ENCODE measurements around the gene P2RX3. TPM values are rescaled to one million over a fixed set of nuclear protein-coding genes. Genes with fewer than 3 reads are reported as not detected.

P2RX3 gene
- total and polyA plus RNA-seq, 10 of the 15 experiments (the other 5 are each of a cell fraction or from before 2014, with no cell fraction given), result 0.05 to 0.12 TPM; not detected in 8

DNA sequence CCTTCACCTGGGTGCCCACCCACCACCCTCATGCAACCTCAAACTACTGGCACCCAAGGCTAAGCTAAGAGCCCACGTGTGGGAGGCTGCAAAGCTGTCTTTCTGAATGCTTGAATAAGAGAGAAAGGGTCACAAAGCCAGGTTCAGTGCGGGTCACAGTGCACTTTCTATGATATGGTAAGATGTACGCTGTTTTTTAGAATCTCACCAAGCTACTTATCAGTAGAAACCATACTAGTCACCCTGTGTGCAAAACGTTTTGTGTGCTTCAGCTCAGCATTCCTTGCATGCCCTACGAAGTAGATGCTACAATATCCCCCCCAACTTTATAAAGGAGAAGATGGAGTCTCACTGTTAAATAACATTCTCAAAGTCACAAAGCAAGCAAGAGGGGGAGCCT lies 14.9 kb downstream of the P2RX3 start (continued):
- TF ChIP-seq PAX5 (IDR thresholded peaks at IDR 0.05; ENCODE audit: borderline replicate concordance, low read depth, low read length) (no peak), BHLHE40 (IDR thresholded peaks at IDR 0.05; ENCODE audit: borderline replicate concordance in 1 of 2, low read depth in 2 of 2, low read length in 1 of 2) (no peak)
- TF ChIP-seq, protein P1, sequence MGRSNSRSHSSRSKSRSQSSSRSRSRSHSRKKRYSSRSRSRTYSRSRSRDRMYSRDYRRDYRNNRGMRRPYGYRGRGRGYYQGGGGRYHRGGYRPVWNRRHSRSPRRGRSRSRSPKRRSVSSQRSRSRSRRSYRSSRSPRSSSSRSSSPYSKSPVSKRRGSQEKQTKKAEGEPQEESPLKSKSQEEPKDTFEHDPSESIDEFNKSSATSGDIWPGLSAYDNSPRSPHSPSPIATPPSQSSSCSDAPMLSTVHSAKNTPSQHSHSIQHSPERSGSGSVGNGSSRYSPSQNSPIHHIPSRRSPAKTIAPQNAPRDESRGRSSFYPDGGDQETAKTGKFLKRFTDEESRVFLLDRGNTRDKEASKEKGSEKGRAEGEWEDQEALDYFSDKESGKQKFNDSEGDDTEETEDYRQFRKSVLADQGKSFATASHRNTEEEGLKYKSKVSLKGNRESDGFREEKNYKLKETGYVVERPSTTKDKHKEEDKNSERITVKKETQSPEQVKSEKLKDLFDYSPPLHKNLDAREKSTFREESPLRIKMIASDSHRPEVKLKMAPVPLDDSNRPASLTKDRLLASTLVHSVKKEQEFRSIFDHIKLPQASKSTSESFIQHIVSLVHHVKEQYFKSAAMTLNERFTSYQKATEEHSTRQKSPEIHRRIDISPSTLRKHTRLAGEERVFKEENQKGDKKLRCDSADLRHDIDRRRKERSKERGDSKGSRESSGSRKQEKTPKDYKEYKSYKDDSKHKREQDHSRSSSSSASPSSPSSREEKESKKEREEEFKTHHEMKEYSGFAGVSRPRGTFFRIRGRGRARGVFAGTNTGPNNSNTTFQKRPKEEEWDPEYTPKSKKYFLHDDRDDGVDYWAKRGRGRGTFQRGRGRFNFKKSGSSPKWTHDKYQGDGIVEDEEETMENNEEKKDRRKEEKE (IDR thresholded peaks at IDR 0.05), result no peak

DNA sequence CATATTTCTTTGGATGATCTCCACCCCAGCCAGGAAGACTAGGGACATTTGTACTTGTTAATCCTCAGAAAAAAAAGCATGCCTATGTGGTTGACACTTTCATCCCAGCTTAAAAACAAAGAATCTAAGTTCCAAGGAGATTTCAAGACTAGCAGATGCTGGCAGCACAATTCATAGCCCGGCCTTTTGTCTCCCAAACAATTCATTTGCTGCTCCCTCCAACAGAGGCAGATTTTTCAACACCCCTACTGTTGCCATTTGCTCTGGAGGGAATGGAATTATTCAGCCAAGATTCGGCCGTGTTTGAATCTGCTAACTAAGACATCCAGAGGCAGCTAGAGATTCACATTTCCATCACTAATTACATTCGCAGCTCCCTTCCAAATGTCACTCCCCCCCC lies 15.3 kb downstream of the P2RX3 start:
- Histone ChIP-seq H3K4me3 (no peak overlapping the region), H3K9me3 (replicated peaks; ENCODE audit: control insufficient read depth, insufficient read depth, low read length) (no peaks in the 10 kb centered on the region; the same call in 2 of the 3 replicates), H3K36me3 (ENCODE audit: control insufficient read depth in 2 of 2, insufficient read depth in 2 of 2, low read length in 1 of 2) (no peaks in the 10 kb centered on the region), H2AFZ (ENCODE audit: control insufficient read depth, low read depth, low read length) (no peak overlapping the region), H3K9ac (ENCODE audit: control insufficient read depth, insufficient read depth, low read length) (no peak overlapping the region), H3K27ac (ENCODE audit: control insufficient read depth, insufficient read depth) (no peak overlapping the region), H4K20me1 (ENCODE audit: control insufficient read depth, insufficient read depth) (no peaks in the 10 kb centered on the region), H3K4me1 (ENCODE audit: control insufficient read depth, insufficient read depth, low read length) (no peaks in the 10 kb centered on the region), H3K4me2 (ENCODE audit: control insufficient read depth, insufficient read depth) (no peak overlapping the region), H3K79me2 (ENCODE audit: control insufficient read depth, insufficient read depth, low read length) (no peaks in the 10 kb centered on the region), H3K27me3 (replicated peaks in 1 of 2; ENCODE audit: control insufficient read depth in 2 of 2, insufficient read depth in 2 of 2, low read length in 1 of 2) (peaks cover 0 to 1% of the 10 kb centered on the region in 2 experiments; a peak in 1 of 4 replicates)
- RAD21 ChIA-PET (ENCODE audit: unreplicated experiment), result interaction anchor here (0.6 kb wide), 2 partner anchors 103 to 375 kb away, joined by 3 to 4 read pairs; no protein-coding TSS in a partner anchor
- no TSS peak for BruUV-seq (replicated peaks)
- in situ Hi-C loops (cut with MboI), result no loop called here
- TF ChIP-seq MXI1 (IDR thresholded peaks at IDR 0.05; ENCODE audit: low read depth, low read length) (no peak), FOXK2 (IDR thresholded peaks at IDR 0.05) (no peak), NFIC (IDR thresholded peaks at IDR 0.05; ENCODE audit: low read depth, low read length) (no peak), SMAD1 (IDR thresholded peaks at IDR 0.05; ENCODE audit: low read depth, partially characterized antibody) (no peak), TCF3 (IDR thresholded peaks at IDR 0.05; ENCODE audit: borderline replicate concordance, insufficient read depth, low read depth, low read length) (no peak), NBN (IDR thresholded peaks at IDR 0.05) (no peak), CBX3 (IDR thresholded peaks at IDR 0.05; ENCODE audit: borderline replicate concordance, low read depth) (no peak), CREB1 (IDR thresholded peaks at IDR 0.05; ENCODE audit: low read depth) (no peak), EP300 (IDR thresholded peaks at IDR 0.05; ENCODE audit: borderline replicate concordance in 1 of 2, control insufficient read depth in 1 of 2, low read depth in 2 of 2, low read length in 2 of 2) (no peak), JUND (IDR thresholded peaks at IDR 0.05; ENCODE audit: low read depth, low read length) (no peak)
- TF ChIP-seq, protein P2, sequence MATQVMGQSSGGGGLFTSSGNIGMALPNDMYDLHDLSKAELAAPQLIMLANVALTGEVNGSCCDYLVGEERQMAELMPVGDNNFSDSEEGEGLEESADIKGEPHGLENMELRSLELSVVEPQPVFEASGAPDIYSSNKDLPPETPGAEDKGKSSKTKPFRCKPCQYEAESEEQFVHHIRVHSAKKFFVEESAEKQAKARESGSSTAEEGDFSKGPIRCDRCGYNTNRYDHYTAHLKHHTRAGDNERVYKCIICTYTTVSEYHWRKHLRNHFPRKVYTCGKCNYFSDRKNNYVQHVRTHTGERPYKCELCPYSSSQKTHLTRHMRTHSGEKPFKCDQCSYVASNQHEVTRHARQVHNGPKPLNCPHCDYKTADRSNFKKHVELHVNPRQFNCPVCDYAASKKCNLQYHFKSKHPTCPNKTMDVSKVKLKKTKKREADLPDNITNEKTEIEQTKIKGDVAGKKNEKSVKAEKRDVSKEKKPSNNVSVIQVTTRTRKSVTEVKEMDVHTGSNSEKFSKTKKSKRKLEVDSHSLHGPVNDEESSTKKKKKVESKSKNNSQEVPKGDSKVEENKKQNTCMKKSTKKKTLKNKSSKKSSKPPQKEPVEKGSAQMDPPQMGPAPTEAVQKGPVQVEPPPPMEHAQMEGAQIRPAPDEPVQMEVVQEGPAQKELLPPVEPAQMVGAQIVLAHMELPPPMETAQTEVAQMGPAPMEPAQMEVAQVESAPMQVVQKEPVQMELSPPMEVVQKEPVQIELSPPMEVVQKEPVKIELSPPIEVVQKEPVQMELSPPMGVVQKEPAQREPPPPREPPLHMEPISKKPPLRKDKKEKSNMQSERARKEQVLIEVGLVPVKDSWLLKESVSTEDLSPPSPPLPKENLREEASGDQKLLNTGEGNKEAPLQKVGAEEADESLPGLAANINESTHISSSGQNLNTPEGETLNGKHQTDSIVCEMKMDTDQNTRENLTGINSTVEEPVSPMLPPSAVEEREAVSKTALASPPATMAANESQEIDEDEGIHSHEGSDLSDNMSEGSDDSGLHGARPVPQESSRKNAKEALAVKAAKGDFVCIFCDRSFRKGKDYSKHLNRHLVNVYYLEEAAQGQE (IDR thresholded peaks at IDR 0.05; ENCODE audit: low read depth, low read length), result no peak
- FAIRE-seq (no peak), DNase-seq (ENCODE audit: low read depth, low spot score) (no peak), ATAC-seq (no peak)
- POLR2A ChIA-PET, result interaction anchor here (0.6 kb wide), 1 partner anchor 867 kb away, joined by 5 read pairs; no protein-coding TSS in a partner anchor
- CTCF ChIA-PET, result interaction anchor here (0.6 to 2.5 kb wide), 7 partner anchors 9 to 288 kb away, joined by 3 to 17 read pairs (median 3); no protein-coding TSS in a partner anchor
- WGBS (ENCODE audit: insufficient coverage, insufficient replicate concordance, low lambda C conversion rate, missing lambda C conversion rate), result 47% methylated on average over 4 of the region's 4 CpGs
- intact Hi-C loops (cut with micrococcal nuclease; ENCODE audit: unreplicated experiment), result no loop called here
- SMC1A ChIA-PET (ENCODE audit: uncharacterized antibody, unreplicated experiment), result interaction anchor here (0.7 to 2.3 kb wide), 7 partner anchors 9 to 288 kb away, joined by 3 to 5 read pairs (median 4); no protein-coding TSS in a partner anchor
